Left colon (tissue), 2 donors: Measurements from ENCODE around the gene SYNGAP1. TPM values are rescaled to one million over a fixed set of nuclear protein-coding genes. Genes with fewer than 3 reads are reported as not detected.
A peak's percentile ranks its signal among the peaks of the same experiment; 100 is the strongest.
"Not testable (repeated sequence)": the region's sequence is repeated elsewhere in the genome, so short reads cannot be mapped to it uniquely, and the experiment has no call there.

Experiments
- ATAC-seq: fragments of 200-7000 bp; cut with Tn5 transposase; one replicate; pipeline ENCODE4 v1.9.1; 2020; ENCODE audit warnings: mild to moderate bottlenecking, moderate library complexity
- DNase-seq, 2 donors: peaks; one replicate each; pipeline ENCODE4 v3.0.0-alpha.2; 2020
- intact Hi-C, 2 donors: fragments of 100-400 bp; cut with DNase I in 1 of 2; cut with micrococcal nuclease in 1 of 2; formaldehyde crosslinking; loops; one replicate each; pipeline versions ENCODE4 v1.11.2 to v1.14.0; 2022; cut with DNase I, micrococcal nuclease
- long read RNA-seq: library from polyadenylated mRNA; unstranded; transcript quantifications from one replicate; pipeline ENCODE4 v2.0.0, GENCODE V29; 2021
- total RNA-seq, 2 donors: library from RNA; stranded (reverse); fragmentation: NEBNext Ultra II Directional; extraction: Animal tissue kit (Norgen Biotek cat#: 25700); gene quantifications; one replicate each; pipeline ENCODE4 v1.2.1, GENCODE V29; 2021
- donor health status: DM: no; HTN: no; CAD: no.
- donor health status: DM: yes; HTN: yes; CAD: no.

SYNGAP1 gene
- 1 to 10 TPM; 6.8 to 9.1 TPM for total RNA-seq
- long read RNA-seq: 0 reads

- peak; percentile 61 to 76 for DNase-seq
- intact Hi-C loops: no loop called here
- no peak for ATAC-seq
Measured at GRCh38 chr6:33419580-33420490, at the start of gene SYNGAP1. TSS of gene SYNGAP1 (plus strand) at chr6:33420065. CDS start at chr6:33420265, 200 bp downstream.

DNA sequence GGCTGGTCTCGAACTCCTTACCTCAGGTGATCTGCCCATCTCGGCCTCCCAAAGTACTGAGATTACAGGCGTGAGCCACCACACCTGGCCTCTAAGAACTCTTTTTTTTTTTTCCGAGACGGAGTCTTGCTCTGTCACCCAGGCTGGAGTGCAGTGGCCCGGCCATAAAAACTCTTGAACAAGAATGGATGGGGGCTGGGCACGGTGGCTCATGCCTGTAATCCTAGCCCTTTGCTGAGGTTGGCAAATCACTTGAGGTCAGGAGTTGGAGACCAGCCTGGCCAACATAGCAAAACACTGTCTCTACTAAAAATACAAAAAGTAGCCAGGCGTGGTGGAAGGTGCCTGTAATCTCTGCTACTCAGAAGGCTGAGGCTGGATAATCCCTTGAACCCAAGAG, 48.0 kb upstream of the SYNGAP1 start:
- DNase-seq, intact Hi-C loops, ATAC-seq: not testable (repeated sequence)

DNA sequence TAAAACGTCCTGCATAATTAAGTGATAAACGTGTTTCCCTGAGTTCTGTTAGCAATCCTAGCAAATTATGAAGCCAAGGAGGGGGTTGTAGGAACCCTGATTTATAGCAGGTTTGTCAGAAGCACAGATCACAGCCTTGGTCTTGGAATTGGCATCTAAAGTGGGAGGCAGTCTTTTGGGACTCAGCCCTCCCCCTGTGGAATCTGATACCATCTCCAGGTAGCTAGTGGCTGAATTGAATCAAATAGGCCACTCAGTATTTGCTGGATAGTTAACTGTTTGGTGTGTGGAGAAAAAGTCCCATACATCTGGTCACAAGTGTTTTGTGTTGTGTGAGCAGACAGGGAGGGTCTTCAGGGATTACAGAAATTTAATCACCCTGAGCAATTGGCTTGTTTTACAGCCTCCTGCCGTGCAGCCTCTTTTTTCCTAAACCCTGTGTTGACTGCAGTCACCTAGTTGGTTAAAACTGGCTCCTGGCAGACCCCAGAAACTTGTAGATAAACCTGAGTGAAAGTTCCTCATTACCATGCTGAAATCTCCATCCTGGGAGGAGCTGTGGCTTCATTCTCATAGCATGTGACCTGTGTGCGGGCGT, 47.2 kb upstream of the SYNGAP1 start:
- intact Hi-C loops: no loop called here
- no peak for ATAC-seq

GRCh38 chr6:33373960-33374910, 45.6 kb upstream of the SYNGAP1 start:
- DNase-seq (no peak), ATAC-seq (no peak)
- intact Hi-C loops: no loop called here

More for the DNA sequence above, 47.2 kb upstream of the SYNGAP1 start:
- no peak for DNase-seq

- intact Hi-C loops: no loop called here
- peak; percentile 48 to 53 for DNase-seq
- peak; percentile 33 for ATAC-seq
Measured at GRCh38 chr6:33375143-33375671, 44.7 kb upstream of the SYNGAP1 start.

GRCh38 chr6:33377171-33377570, 42.7 kb upstream of the SYNGAP1 start:
- DNase-seq (no peak), ATAC-seq (no peak)
- intact Hi-C loops: no loop called here

GRCh38 chr6:33379184-33379583, 40.7 kb upstream of the SYNGAP1 start:
- intact Hi-C loops, ATAC-seq, DNase-seq: not testable (repeated sequence)

DNA sequence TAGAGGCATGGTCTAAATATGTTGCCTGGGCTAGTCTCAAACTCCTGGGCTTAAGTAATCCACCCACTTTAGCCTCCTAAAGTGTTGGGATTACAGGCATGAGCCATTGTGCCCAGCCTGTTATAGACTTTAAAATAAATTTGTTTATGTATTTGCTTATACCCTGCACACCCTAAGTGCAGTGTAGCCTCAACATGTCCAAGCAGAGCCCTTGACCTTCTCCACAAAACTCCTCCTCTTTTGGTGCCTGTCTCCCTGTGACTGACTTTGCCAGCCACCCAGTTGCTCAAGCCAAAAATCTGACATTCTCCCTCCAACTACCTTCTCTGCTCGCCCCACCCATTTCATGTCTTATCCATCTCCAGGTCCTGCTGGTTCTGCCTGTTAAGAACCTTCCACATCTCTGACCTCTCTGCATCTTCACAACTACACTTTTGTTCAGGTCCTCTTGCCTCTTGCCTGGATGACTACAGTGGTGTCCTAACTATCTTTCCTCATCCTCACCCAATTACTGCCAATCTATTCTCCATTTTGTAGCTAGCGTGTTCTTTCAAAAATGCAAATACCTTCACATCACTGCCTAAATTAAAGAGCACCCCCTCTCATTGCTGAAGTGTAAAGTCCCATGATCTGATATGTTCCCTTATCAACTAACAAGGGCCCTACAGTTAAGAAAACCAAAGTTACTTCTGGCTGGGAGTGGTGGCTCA, 39.4 kb upstream of the SYNGAP1 start:
- DNase-seq (no peak), ATAC-seq (no peak)
- intact Hi-C loops: loop anchor here in 1 of 2 donors (10.0 kb wide), 1 partner anchor 74 kb away; the partner anchor contains the start of gene ZBTB9

GRCh38 chr6:33383427-33384185, 36.3 kb upstream of the SYNGAP1 start:
- ATAC-seq: no peak
- intact Hi-C loops: loop anchor here in 1 of 2 donors (10.0 kb wide), 1 partner anchor 71 kb away; the partner anchor contains the start of gene ZBTB9
- no peak for DNase-seq

DNA sequence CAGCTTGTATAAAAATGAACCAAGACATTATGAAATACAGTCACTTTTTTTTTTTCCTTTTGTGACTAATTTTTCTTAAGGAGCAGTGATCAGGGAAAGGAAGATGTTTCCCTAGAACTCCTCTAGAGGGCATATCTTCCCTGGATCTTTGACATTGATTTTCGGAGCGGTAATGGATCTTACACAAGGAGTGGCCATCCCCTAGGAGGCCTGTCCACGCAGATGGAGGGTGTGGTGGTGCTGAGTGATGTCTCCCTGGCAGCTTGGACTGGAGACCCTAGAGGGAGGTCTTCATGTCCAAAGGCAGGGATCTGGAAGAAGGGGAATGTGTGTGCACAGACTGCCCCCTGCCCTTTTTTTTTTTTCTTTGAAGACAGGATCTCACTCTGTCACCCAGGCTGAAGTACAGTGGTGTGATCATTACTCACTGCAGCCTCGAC, 35.3 kb upstream of the SYNGAP1 start:
- ATAC-seq (peak; percentile 68), DNase-seq (no peak)
- intact Hi-C loops: loop anchor here in 1 of 2 donors (10.0 kb wide), 1 partner anchor 70 kb away; the partner anchor contains the start of gene ZBTB9

DNA sequence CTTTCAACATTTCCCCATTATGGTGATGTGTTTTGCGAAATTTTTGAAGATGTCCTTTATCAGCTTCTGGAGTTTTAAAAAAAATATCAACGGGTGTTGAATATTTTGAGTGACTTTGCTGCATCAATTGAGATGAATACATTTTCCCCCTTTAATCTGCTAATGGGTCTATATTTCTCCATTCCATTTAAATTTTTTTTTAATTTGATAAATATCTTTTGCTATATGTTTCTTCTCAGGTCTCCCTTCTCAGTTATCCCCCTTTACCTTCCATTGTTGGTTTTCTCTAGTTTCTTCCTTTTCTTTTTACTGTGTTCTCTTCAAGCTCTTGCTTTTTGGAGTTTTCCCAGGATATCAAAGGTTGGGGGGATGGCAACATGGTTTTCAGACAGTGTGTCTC, 29.7 kb upstream of the SYNGAP1 start:
- no peak for ATAC-seq
- no peak for DNase-seq
- intact Hi-C loops: no loop called here

- DNase-seq: no peak
- intact Hi-C loops: no loop called here
- no peak for ATAC-seq
Measured at GRCh38 chr6:33390767-33391277, 29.0 kb upstream of the SYNGAP1 start.

DNA sequence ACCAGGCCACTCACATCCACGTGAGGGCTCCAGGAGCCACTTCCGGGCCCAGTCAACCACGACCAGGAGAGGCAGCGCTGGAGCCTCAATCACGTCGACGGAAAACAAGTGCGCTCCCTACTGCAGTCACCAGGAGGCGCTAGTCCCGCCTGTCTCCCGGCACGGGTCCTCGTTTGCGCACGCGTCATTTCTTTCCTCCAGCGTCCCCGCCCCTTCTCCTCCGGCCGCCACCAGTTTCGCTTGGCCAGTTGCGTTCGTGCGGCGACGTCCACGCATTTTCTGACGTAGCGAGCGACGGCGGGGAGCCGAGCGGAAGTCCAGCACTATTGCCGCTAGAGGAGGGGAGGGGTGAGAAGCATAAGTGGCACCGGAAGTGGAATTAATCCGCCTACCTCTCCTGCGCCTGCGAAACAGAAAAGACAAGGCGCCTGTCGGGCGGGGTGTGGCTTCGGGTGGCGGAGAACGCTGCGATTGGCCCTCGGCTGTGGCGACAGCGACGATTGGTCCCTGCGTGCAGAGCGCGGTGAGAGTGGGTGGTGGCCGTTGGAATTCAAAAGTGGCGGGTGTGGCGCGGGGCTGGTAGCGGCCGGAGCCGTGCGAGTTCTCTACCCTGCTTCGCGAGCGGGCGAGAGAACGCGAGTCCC, 28.5 kb upstream of the SYNGAP1 start, which contains the start of gene KIFC1:
Gene KIFC1 (plus strand): TSS at position 546 of the 644 bp plus-strand sequence. CDS start 163 bp downstream, outside the sequence.
- ATAC-seq: peak; percentile 93
- intact Hi-C loops: no loop called here
- peak; percentile 99 for DNase-seq

DNA sequence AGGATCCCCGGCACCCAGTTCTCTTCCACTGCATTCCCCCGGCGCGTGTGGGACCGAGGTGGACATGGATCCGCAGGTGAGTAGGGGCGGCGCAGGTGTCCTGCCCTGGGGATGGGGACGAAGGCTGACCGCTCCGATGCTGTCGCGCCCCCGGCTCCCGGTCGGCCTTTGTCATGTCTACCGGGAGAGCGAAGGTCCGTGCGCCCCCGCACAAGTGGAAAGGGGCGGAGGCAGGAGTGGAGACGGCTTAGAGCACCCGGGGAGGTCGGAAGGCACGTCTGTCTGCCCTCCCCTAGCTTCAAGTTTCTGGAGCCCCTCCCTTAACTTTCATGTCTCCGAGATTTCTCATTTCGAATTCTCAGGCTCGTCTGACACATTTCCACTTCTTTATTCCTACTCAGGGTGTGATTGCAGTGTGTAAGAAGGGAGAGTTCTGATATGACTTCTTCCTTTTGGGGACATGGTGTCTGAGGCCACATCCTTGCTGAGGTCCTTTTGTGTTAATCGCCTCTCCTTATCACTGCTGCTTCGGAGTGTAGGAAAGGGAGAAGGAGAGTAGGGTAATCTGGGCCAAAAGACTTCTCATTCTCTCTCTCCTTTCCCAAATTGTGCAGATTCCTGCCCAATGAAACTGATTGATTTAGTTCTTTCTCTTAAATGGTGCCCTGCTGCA, 27.8 kb upstream of the SYNGAP1 start:
- DNase-seq: no peak
- intact Hi-C loops: no loop called here

GRCh38 chr6:33392595-33392948, 27.3 kb upstream of the SYNGAP1 start:
- intact Hi-C loops: no loop called here
- ATAC-seq (no peak), DNase-seq (no peak)

More for the DNA sequence above, 27.8 kb upstream of the SYNGAP1 start:
- ATAC-seq: peak; percentile 0

- intact Hi-C loops: no loop called here
- no peak for ATAC-seq
- DNase-seq: no peak
Measured at GRCh38 chr6:33392979-33393378, 26.9 kb upstream of the SYNGAP1 start.
